HG03280 (cell line): ENCODE results near the gene TSPAN11.
A peak's percentile ranks its signal among the peaks of the same experiment; 100 is the strongest.

ENCODE experiments used
- ATAC-seq: cut with Tn5 transposase; IDR thresholded peaks from one replicate; pipeline ENCODE4 v1.9.1; 2021; ENCODE audit warnings: mild to moderate bottlenecking, moderate library complexity; ENCODE audit not compliant: unreplicated experiment

Gene TSPAN11

DNA sequence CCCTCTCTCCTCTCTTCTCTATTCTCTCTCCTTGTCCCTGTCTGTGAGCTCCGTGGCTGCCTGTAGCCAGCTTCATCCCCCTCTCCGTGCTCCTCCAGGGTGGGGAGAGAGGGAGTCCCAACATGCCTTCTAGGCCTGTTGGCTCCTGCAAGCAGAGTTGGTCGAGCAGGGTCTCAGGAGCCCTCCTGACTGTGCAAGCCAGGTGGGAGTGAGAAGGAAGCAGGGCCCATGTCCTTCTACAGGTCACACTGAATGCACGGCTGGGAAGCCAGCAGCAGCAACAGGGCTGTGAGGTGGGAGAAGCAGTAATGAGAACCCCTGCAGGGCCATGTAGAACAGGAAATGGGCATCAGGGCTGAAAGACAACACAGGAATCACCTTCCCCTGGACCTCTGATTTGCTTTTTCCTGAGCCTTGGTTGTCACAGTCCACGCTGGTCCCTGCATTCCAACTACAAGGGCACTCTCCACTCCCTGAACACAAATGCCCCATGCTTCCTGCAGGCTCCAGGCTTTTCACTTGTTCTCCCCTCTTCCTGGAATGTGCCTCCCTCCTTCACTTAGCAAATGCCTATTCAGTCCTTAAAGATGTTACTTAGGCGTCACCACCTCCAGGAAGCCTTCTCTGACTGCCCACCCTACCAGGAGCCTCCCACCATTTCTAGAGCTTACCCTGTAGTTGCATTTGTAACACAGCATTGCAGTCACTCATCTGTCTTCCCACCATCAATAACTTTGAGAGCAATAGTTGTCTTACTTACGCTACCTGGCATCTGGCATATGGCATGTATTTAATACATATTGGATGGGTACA is 51.2 kb downstream of the TSPAN11 start:
- ATAC-seq: no peak

DNA sequence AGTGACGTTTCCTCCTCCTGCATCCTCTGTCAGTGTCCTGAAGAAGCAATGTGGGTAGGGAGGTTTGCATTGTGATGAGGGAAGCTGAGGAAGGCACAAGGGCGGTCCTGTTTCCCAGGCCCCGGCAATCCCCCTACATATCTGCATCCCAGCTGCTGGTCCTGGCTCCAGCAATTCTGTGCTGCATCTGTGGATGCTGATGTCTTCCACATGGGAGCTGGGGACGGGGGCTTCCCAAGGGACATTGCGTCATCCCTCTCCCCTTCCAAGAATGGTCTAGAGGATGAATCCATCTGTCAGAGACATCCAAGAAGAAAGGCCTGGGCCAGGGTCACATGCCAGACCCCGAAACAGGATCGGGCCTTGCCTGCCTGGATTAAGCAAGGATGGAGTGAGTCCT is 52.1 kb downstream of the TSPAN11 start:
- no peak for ATAC-seq

DNA sequence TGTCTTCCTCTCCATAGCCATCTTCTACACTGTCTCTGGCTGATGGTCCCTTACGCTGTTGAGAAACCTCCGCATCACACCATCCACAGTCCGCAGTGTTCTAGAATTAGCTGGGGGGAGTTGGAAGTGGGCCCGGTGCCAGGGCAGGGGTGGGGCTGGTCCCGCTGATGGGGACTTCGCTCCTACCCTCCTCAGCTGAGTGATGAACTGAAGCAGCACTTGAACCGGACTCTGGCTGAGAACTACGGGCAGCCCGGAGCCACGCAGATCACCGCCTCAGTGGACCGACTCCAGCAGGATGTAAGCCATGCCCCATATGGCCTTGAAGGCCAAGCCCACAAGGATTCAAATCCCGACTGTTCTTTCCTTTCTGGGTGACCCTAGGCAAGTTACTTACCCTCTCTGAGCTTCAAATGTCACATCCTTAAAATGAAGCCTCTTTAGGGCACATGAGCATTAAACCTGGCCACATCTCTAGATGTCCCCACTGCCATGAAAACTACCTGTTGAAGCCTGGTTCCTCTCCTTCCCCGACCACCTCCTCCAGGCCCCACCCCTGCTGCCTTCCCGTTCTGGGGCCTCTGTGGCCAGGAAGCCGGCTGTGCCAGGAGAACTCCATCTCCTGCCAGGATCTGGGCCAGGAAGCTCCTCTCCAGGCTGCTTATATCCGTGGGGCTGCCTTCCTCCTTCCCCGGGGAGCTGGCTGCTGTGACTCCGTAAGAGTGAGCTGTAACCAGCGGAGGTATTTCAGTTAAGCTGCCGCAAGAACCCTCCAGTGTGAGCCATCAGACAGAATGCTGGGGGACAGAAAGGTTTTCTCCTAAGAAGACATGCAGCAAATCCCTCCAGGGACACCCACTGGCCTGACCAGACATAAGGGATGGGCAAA is 53.1 kb downstream of the TSPAN11 start:
- ATAC-seq: no peak

DNA sequence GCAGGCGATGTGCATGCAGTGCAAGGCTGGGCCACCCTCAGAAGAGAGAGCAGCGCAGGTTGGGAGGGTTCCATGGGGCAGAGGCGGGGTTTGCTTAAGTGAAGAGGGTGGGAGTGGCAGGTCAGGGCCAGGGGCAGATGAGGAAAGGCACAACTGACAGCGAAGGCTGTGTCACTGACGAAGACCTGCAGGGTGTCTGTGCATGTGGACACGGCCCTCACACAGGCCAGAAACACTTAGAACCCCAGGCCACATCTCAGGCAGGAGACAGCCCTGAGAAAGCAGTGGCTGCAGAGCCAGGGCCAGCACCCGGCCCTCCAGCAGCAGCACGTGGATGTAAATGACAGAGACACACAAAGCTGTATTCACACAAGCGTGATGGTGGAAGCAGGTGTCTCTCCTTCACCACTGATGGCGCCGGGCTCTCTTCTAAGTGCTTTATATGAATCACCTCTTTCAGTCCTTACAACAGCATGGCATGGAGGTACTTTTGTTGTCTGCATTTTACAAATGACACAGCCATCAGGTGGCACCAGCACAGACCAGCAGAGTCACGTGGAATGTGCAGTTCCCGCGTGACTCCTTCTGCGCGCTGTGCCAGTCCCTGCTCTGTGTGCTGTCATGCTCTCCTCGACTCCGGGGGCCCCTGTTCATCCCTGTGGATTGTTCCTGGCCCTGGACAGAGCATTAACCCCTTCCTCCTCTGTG is 54.6 kb downstream of the TSPAN11 start:
- no peak for ATAC-seq

DNA sequence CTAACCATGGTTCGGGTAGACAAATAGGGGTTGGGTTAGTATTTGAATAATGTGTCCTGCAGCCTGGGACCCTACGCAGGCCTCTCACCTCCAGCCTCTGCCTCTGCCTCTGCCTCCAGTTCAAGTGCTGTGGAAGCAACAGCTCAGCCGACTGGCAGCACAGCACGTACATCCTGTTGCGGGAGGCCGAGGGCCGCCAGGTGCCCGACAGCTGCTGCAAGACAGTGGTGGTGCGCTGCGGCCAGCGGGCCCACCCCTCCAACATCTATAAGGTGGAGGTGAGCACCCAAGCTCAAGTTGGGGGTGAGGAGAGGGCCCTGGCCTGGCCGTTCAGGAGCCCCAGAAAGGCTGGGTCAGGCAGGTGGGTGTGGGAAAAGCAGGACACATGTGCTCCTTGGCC is 55.9 kb downstream of the TSPAN11 start:
- no peak for ATAC-seq

DNA sequence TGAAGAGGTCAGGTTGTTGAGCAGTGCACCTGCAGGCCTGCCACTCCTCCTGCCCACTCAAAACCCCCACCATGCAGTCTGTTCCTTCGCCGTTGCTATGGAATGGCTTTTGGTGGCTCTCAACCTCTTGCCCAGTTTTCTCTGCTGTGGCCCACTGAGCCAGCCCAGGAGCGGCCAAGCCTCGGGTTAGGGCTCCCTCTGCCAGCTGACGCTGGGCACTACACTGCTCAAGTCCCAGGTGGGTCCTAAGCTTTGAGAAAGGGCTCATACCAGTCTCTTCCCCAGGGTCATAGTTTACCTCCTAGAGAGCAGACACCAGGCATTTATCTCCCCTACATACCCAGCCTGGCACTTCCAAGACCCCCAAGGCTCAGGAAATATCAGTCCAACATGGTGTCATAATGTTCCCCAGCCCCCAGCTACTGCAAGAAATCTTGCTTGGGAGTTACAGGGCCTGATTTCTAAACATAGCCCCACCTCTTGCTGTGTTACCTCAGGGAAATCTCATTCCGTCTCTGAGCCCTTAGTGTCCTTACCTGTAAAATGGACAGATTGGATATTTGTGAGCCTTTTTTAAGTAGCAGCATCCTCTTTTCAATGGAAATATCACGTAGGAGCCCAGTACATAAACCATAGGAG is 59.4 kb downstream of the TSPAN11 start:
- ATAC-seq: peak; percentile 66

DNA sequence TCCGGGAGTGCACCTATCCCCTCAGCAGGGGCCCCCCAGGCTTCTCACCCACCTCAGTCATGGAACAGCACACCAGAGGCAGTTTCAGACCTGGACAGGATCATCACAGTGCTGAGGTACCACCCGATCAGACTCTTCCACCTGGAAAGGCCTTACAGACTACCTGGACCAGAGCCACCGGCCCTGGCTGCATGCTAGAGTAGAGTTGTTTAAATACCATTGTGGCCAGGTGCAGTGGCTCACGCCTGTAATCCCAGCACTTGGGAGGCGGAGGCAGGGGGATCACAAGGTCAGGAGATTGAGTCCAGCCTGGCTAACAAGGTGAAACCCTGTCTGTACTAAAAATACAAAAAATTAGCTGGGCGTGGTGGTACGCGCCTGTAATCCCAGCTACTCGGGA is 61.5 kb downstream of the TSPAN11 start:
- no peak for ATAC-seq

DNA sequence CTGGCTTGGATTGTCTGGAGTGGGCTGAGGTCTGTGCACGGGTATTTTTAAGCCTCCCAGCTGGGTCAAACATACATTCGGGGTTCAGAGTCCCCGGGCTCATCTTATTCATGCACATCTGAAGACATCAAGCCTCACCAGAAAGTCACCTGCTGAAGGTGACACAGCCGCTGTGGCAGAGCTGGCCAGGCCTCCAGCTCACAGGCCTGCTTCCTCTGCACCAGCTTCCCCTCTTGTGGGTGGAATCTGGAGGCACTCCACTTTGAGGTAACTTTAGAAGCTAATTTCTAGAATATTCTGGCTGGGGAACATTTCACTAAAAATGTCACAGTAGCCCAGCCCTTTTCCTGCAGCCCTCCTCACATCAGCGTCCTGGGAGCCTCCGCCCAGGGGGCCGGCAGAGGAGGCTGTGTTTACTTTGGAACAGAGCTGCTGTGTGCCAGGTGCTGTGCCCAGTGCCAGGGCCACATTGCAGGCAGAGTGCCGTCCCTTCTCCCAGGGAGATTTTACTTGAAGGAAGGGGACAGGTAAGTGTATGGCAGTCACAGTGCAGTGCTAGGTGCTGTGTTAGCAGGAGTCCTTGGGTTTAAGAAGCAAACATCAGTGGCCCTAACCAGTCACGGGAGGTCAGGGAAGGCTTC is 62.2 kb downstream of the TSPAN11 start:
- ATAC-seq: no peak

DNA sequence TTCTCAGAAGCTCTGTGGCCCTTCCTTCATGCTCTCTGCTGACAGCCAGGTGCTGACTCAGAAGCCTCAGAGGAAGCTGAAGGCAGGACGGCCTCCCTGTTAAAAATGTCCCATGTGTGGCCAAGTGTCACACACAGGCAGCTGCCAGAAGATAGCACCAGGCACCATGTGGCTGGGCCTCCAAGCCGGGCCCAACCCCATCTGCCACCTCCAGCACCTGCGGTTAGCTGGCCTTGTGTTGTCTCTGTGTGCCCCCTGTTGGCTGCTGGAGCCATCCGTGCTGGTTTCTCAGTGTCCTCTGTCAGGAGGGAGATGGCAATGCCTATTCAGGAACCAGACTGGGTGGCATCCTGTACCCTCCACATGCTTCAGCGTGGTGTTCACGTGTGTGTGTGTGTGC is 63.2 kb downstream of the TSPAN11 start:
- no peak for ATAC-seq

DNA sequence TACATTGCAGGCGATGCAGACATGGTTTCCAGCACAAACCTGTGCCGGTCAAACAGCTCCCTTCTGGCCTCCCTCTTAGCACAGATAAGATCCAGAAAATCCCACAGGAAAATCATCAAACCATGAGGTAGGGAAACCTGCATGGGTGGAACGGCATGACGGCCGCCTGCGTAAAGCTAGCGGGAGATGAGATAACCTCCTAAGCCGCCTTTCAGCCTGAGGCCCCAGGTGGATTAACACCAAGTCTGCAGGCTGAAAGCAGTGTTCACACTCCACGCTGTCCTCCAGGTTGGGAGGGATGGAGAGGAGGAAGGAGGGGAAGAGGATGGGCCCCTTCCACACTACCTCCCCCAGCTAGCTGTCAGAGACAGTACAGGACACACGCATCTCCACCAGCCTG is 63.8 kb downstream of the TSPAN11 start:
- ATAC-seq: no peak

DNA sequence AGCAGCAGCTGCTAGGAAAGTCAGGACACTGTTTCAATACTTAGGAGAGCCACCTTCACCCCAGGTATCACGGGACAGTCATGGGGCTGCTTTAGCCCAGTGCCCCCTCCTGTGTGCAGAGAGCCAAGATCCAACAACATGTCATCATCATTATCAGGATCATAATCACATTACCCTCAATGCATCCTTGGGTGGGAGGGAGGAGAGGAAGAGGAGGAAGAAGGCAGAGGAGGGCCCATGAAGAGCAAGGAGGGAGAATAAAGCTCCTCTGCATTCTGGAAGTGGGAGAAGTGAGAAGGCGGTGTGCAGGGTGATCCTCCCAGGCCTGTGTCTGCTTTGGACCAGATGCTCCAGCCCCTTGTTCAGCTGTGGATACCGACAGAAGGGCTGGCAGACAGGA is 64.2 kb downstream of the TSPAN11 start:
- ATAC-seq: no peak

DNA sequence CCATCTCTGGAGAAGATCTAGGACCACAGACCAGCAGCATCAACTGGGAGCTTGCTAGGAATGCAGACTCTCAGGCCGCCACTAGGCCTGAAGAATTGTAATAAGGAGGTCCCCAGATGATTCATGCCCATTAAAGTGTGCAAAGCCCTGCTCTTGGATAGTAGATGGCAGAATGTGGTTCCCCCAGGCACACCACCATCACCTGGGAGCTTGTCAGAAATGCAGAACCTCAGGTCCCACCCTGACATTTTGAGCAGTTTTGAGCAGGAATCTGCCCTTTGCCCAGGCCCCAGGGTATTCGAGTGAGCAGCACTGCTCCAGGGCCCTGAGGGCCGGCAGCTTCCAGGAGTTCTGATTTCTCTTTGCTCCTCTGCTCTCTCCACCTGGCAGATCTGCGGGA is 64.9 kb downstream of the TSPAN11 start:
- ATAC-seq: no peak

DNA sequence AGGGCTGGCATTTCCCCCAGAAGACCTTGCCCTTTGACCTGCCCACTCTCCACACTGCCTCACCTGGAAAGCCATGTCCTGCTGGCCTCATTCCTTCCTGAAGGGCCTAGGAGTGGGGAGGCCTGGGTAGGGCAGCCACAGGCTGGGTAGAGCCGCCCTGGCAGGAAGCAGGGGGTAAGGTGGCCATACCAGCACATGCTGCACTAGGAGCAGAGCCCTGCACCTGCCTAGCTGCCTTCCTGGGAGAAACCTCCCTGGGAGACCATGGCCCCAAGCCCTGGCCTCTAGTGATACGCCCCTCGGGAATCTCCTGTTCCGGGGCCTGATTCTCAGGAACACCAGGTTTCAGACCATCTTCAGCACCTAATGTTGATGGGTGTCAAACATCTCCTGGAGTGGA is 65.8 kb downstream of the TSPAN11 start:
- no peak for ATAC-seq

DNA sequence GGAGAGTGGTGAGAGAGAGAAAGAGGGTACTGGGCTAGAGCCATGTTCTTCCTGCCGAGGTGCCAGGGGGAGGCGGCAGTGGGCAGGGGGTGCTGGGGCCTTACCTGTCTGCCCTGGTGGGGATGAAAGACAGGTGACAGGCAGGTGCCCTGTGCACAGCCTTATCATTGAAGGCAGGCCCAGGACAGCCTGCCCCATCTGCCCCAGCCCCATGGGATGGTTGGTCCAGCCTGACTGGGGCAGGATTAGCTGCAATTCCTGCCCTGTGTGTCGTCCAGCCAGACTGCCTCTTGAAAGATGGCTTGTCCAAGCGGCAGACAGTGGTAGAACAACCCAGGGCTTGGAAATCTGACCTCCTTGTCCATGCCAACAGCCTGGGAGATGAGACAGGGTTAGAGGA is 67.2 kb downstream of the TSPAN11 start:
- ATAC-seq: no peak

DNA sequence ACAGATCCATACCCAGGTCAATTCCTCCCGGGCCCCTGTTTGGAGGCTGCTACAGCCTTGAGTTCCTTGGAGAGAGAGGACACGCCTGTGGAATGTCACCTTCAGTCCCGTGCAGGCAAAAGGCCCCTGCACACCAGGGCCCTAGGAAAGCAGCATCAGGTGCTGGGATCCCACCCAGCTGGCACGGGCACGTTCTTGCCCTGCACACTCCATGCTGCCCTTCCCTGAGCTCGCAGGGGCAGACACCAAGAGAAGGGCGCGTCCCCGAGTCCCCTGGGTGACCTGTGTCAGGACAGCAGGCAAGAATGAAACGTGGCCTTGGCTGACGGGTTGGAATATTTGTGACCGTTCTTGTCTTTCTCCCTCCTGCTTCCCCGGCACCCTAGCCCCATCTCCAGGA is 67.7 kb downstream of the TSPAN11 start:
- no peak for ATAC-seq

DNA sequence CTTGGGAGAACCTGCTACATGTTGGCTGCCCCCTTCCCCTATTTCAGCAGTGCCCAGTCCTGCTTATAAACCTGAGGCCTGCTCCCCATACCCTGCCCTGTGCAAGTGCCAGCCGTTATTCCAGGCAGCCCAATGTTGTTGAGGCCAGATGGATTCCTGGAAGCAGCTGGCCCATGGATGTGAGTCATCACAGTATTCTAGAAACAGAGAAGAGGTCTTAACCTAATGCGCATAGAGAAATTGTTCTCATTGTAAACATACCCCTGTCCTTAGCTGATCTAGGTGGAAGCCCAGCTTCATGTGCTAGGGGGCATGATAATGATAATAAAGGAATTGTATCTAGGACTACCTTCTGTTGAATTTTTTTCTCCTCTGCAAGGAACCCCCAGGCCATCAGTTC is 69.7 kb downstream of the TSPAN11 start:
- ATAC-seq: no peak

DNA sequence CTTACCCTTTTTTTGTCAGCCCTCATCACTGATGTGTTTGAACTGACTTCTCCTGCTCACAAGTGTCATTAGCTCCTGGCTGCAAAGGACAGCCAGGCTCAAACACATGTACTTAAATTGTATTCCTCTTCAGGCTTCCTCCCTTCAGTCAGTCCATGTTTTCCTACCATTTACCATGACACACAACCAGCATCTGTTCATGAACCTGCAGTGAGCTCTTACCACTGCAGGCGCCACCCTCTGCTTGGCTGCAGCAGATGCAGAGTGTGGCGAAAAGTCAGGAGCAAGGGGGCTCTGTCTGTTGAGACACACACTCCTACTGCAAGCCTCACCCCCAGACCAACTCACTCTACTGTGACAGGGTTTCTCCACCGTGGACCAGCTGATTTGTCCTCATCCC is 70.2 kb downstream of the TSPAN11 start:
- ATAC-seq: no peak

DNA sequence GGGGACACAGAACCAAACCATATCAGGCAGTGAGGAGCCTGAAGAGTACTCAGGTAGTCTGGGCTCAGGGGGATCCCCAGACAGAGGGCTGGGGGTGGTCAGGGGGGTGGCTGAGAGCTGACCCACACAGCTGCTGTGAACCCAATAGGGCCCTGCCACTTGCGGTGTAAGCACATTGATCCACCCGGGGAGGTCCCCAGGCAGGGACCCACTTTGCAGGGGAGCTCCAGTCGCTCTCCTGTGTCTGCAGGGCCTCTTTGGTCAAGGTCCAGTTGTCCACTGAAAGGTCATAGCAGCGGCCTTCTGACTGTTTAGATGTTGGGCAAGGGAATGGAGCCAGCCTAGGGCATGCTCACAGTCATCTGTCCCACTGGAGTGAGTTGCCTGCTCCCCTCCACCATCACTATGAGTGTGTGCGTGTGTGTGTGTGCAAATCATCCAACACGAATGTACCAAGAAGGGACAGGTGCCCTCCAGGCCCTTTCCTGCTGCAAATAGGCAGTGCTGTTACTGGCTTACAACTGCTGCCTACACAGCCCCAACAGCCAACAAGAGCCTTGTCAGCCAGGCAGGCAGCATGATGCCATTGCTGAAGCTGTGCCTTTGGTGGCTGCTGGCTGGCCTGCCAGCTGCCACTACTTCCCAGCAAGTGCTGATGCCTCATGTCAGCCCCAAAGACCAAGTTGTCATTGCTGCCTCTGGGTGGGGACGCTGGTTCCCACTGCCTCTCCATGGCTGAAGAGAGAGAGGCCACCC is 71.3 kb downstream of the TSPAN11 start:
- ATAC-seq: no peak

DNA sequence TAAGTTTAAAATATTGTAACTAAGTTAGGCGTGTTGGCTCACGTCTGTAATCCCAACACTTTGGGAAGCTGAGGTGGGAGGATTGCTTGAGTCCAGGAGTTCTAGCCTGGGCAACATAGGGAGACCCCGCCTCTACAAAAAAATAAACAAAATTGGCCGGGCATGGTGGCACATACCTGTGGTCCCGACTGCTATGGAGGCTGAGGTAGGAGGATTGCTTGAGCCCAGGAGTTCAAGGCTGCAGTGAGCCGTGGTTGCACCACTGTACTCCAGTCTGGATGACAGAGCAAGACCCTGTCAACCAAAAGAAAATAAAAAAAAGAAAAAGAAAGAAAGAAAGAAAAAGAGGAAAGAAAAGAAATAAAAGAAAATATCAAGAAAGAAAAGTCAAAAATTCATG is 72.5 kb downstream of the TSPAN11 start:
- no peak for ATAC-seq

DNA sequence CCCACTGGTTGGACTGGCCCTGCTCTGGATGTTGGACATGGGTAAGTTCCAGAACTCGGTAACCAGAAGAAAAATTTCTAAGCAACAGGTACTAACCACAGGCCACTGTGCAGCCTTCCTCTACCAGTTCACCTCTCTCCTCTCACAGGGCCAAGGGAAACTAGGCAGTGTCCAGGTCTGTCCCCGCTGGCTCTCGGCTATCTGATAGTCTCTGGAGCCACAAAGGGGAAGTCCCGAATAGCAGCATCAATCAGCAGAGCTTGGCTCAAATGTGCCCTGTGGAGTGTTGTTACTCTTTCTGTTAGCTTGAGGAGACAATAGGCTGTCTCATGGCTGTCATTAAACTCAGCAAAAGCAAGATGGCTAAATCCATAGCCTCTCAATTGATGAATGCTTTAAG is 73.2 kb downstream of the TSPAN11 start:
- ATAC-seq: no peak
